Keratinocyte (primary cell): ENCODE data around the gene MFNG. TPM values are rescaled to one million over a fixed set of nuclear protein-coding genes. Genes with fewer than 3 reads are reported as not detected.

Experiments used
- DNase-seq: peaks from one replicate; pipeline ENCODE4 v3.0.0-alpha.2; 2011; ENCODE audit warnings: low read depth, missing footprints, low spot score
- FAIRE-seq: peaks from 2 replicates; lab custom pipeline; 2011; peaks lifted over from hg19 to GRCh38; lab: Jason Lieb, UNC
- H2AFZ ChIP-seq: 2 replicates; pipeline ENCODE4 v1.6.0; 2012; ENCODE audit warnings: low read length, control low read depth, inconsistent platforms; ENCODE audit not compliant: control insufficient read depth
- H3K27ac ChIP-seq: 2 replicates; pipeline ENCODE4 v1.5.1; 2011; ENCODE audit warnings: low read length; ENCODE audit not compliant: control insufficient read depth, insufficient read depth
- H3K27me3 ChIP-seq: 3 replicates; pipeline ENCODE4 v1.6.0; 2011; ENCODE audit warnings: low read length; ENCODE audit not compliant: control insufficient read depth, insufficient read depth; ENCODE audit errors: extremely low read depth
- H3K36me3 ChIP-seq, 2 experiments: 2 replicates in 1 of 2; 3 replicates in 1 of 2; pipeline ENCODE4 v1.5.1; 2011; ENCODE audit warnings: low read length in 2 of 2, mild to moderate bottlenecking in 1 of 2; ENCODE audit not compliant: control insufficient read depth in 2 of 2, insufficient read depth in 2 of 2; ENCODE audit errors: extremely low read depth in 1 of 2
- H3K4me1 ChIP-seq: 3 replicates; pipeline ENCODE4 v1.5.1; 2011; ENCODE audit warnings: low read length; ENCODE audit not compliant: control insufficient read depth, insufficient read depth; ENCODE audit errors: extremely low read depth
- H3K4me2 ChIP-seq: 3 replicates; pipeline ENCODE4 v1.6.0; 2011; ENCODE audit warnings: low read depth, low read length; ENCODE audit not compliant: control insufficient read depth, insufficient read depth; ENCODE audit errors: extremely low read depth
- H3K4me3 ChIP-seq, 3 experiments: fragments of 200-600 bp in 1 of 3; sonication (generic) in 1 of 3; 2 replicates in 2 of 3; 3 replicates in 1 of 3; pipeline ENCODE4 v1.5.1; 2011 to 2016; ENCODE audit warnings: low read length in 3 of 3, mild to moderate bottlenecking in 3 of 3, control low read depth in 2 of 3, inconsistent platforms in 1 of 3, low read depth in 1 of 3, mixed read lengths in 1 of 3, mixed run types in 1 of 3, moderate library complexity in 1 of 3; ENCODE audit not compliant: control insufficient read depth in 2 of 3, insufficient read depth in 2 of 3; ENCODE audit errors: extremely low read depth in 1 of 3
- H3K79me2 ChIP-seq: 2 replicates; pipeline ENCODE4 v1.6.0; 2012; ENCODE audit warnings: low read length; ENCODE audit not compliant: control insufficient read depth, insufficient read depth
- H3K9ac ChIP-seq: 3 replicates; pipeline ENCODE4 v1.6.0; 2011; ENCODE audit warnings: low read length; ENCODE audit not compliant: control insufficient read depth, insufficient read depth; ENCODE audit errors: extremely low read depth
- H3K9me1 ChIP-seq: 3 replicates; pipeline ENCODE4 v1.6.0; 2011; ENCODE audit warnings: low read length; ENCODE audit not compliant: control insufficient read depth, insufficient read depth; ENCODE audit errors: extremely low read depth
- H3K9me3 ChIP-seq: 2 replicates; pipeline ENCODE4 v1.5.1; 2012; ENCODE audit warnings: low read depth, low read length; ENCODE audit not compliant: control insufficient read depth
- H4K20me1 ChIP-seq: 3 replicates; pipeline ENCODE4 v1.6.0; 2011; ENCODE audit warnings: low read length; ENCODE audit not compliant: control insufficient read depth, insufficient read depth; ENCODE audit errors: extremely low read depth
- EZH2 ChIP-seq: IDR thresholded peaks from one replicate; pipeline ENCODE4 v1.6.1; 2012; ENCODE audit warnings: inconsistent platforms, mild to moderate bottlenecking, low read length, moderate library complexity
- dilution Hi-C: fragments of 300-500 bp; cut with MboI; formaldehyde crosslinking; loops from one replicate; pipeline ENCODE4 v1.7.0; 2020; ENCODE audit warnings: low sequenced_read_pairs; ENCODE audit not compliant: extremely low pct_ligation_motif_present
- polyA plus RNA-seq, 5 experiments: library from polyadenylated mRNA; depleted of rRNA in 3 of 5; stranded (reverse) in 3 of 5; stranded (forward) in 1 of 5; unstranded in 1 of 5; fragments of >200 nt; gene quantifications; 1 replicate in 1 of 5; 2 replicates in 3 of 5; 3 replicates in 1 of 5; pipeline versions ENCODE4 v1.2.1 to v1.2.3, GENCODE V29; 2011 to 2012; ENCODE audit warnings: missing spikeins in 2 of 5, low read depth in 1 of 5, low replicate concordance in 1 of 5
- TF ChIP-seq, protein P1 (sequence below), 3 experiments: IDR thresholded peaks in 1 of 3; conservative IDR thresholded peaks in 1 of 3; optimal IDR thresholded peaks in 1 of 3; 2 replicates in 2 of 3; 3 replicates in 1 of 3; pipeline versions ENCODE3 to v1.5.1; 2011; ENCODE audit warnings: low read length in 3 of 3, mild to moderate bottlenecking in 3 of 3, moderate library complexity in 2 of 3, control low read depth in 1 of 3, inconsistent platforms in 1 of 3; ENCODE audit not compliant: insufficient read depth in 2 of 3; ENCODE audit errors: extremely low read depth in 1 of 3

The MFNG gene
- polyA plus RNA-seq, 1 donor (not counting 4 experiments of a cell fraction or from before 2014, with no cell fraction given): 5.9 TPM

DNA sequence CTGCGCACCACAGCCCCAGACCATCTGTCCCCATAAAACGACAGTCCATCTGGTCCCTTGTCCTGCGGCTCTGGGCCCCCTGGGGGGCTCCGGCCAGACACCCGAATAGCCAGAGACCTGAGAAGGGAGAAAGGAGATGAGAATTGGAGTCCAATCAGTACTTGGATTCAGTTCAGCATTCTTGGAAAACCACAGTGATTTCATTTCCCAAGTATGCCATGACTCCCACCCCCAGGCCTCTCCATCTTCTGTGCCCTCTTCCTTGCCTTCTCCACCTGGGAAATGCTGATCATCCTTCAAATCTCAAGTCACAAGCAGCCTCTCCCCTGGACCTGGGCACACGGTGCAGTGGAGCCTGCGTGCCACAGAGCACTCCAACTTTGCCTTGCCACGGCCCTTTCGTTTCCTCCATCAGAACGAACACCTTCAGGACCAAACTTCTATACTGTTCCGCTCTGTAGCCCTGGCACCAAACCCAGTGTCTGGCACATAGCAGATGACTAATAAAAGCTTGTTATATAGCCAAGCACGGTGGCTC, 10.9 kb upstream of the MFNG start:
- Histone ChIP-seq H3K4me2 (no peak overlapping the region), H3K27me3 (no peaks in the 10 kb centered on the region), H4K20me1 (peaks cover 26% of the 10 kb centered on the region), H3K9ac (peak overlapping the region; percentile 6), H3K27ac (peak overlapping the region; percentile 42), H2AFZ (no peak overlapping the region), H3K79me2 (peaks cover 54% of the 10 kb centered on the region), H3K9me3 (no peaks in the 10 kb centered on the region), H3K4me1 (peaks cover 28% of the 10 kb centered on the region), H3K9me1 (peaks cover 6% of the 10 kb centered on the region), H3K36me3 (peaks cover 60 to 82% of the 10 kb centered on the region in 2 experiments), H3K4me3 (no peak overlapping the region)
- TF ChIP-seq, protein P1, sequence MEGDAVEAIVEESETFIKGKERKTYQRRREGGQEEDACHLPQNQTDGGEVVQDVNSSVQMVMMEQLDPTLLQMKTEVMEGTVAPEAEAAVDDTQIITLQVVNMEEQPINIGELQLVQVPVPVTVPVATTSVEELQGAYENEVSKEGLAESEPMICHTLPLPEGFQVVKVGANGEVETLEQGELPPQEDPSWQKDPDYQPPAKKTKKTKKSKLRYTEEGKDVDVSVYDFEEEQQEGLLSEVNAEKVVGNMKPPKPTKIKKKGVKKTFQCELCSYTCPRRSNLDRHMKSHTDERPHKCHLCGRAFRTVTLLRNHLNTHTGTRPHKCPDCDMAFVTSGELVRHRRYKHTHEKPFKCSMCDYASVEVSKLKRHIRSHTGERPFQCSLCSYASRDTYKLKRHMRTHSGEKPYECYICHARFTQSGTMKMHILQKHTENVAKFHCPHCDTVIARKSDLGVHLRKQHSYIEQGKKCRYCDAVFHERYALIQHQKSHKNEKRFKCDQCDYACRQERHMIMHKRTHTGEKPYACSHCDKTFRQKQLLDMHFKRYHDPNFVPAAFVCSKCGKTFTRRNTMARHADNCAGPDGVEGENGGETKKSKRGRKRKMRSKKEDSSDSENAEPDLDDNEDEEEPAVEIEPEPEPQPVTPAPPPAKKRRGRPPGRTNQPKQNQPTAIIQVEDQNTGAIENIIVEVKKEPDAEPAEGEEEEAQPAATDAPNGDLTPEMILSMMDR (optimal IDR thresholded peaks at IDR 0.05 in 1 of 3, IDR thresholded peaks at IDR 0.05 in 1 of 3, conservative IDR thresholded peaks at IDR 0.05 in 1 of 3; ENCODE audit: extremely low read depth in 1 of 3, insufficient read depth in 2 of 3, low read length in 3 of 3): no peak
- TF ChIP-seq EZH2: no peak
- FAIRE-seq (peak; percentile 92), DNase-seq (peak; percentile 41)
- dilution Hi-C loops: no loop called here

DNA sequence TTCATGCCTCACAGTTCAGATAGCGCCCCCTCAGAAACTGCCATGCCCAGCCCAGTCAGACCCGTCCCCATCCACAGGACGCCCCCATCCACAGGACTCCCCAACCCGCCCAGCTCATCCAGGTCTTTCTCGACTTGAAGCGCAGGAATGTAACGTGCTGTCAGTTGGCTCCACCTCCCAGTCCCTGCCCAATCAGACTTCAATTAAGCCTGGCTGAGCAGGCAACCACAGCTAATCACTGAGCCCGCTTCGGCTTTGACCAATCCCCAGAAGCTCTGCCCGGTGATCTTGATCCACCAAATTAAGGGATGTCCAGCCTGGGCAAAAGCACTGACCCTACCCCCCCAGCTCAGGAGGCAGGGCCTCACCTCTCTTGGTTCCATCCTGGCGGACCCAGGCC, 10.5 kb upstream of the MFNG start:
- Histone ChIP-seq H3K9me1 (peaks cover 6% of the 10 kb centered on the region), H3K4me2 (no peak overlapping the region), H3K36me3 (peaks cover 61 to 82% of the 10 kb centered on the region in 2 experiments), H3K27ac (peak overlapping the region; percentile 42), H2AFZ (no peak overlapping the region), H3K4me1 (peaks cover 28% of the 10 kb centered on the region), H3K9me3 (no peaks in the 10 kb centered on the region), H4K20me1 (peaks cover 24% of the 10 kb centered on the region), H3K4me3 (no peak overlapping the region), H3K27me3 (no peaks in the 10 kb centered on the region), H3K79me2 (peaks cover 49% of the 10 kb centered on the region), H3K9ac (peak overlapping the region; percentile 6)
- dilution Hi-C loops: no loop called here
- DNase-seq: no peak
- FAIRE-seq: no peak
- TF ChIP-seq EZH2: no peak
- TF ChIP-seq, protein P1 (optimal IDR thresholded peaks at IDR 0.05 in 1 of 3, IDR thresholded peaks at IDR 0.05 in 1 of 3, conservative IDR thresholded peaks at IDR 0.05 in 1 of 3; ENCODE audit: extremely low read depth in 1 of 3, insufficient read depth in 2 of 3, low read length in 3 of 3): no peak
